ENCODE measurements around the gene NADK2.

- TF ChIP-seq, protein P1, sequence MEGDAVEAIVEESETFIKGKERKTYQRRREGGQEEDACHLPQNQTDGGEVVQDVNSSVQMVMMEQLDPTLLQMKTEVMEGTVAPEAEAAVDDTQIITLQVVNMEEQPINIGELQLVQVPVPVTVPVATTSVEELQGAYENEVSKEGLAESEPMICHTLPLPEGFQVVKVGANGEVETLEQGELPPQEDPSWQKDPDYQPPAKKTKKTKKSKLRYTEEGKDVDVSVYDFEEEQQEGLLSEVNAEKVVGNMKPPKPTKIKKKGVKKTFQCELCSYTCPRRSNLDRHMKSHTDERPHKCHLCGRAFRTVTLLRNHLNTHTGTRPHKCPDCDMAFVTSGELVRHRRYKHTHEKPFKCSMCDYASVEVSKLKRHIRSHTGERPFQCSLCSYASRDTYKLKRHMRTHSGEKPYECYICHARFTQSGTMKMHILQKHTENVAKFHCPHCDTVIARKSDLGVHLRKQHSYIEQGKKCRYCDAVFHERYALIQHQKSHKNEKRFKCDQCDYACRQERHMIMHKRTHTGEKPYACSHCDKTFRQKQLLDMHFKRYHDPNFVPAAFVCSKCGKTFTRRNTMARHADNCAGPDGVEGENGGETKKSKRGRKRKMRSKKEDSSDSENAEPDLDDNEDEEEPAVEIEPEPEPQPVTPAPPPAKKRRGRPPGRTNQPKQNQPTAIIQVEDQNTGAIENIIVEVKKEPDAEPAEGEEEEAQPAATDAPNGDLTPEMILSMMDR (IDR thresholded peaks at IDR 0.05), result no peak
- TF ChIP-seq EZH2 (IDR thresholded peaks at IDR 0.05) (no peak), EZH2phosphoT487 (IDR thresholded peaks at IDR 0.05) (no peak)
These were observed 89.1 kb downstream of the NADK2 start for GRCh38 chr5:36152324-36153297.

Data from neural progenitor cell (in vitro differentiated cells).